OCI-LY3 (cell line): ENCODE measurements around the gene AGBL1.

Experiments
- EZH2phosphoT487 ChIP-seq: fragments of 200-600 bp; shearing (Covaris generic); IDR thresholded peaks from 2 replicates; pipeline ENCODE4 v1.6.1; 2018; ENCODE audit warnings: antibody characterized with exemption, mixed run types, low read depth
- TF ChIP-seq, protein P1 (sequence below): fragments of 200-600, 300-600 bp; sonication (generic); IDR thresholded peaks from 2 replicates; pipeline ENCODE4 v1.5.1; 2014; ENCODE audit warnings: antibody characterized with exemption, low read length, low read depth

GRCh38 chr15:86413191-86413590, 333.5 kb downstream of the AGBL1 start:
- TF ChIP-seq, protein P1, sequence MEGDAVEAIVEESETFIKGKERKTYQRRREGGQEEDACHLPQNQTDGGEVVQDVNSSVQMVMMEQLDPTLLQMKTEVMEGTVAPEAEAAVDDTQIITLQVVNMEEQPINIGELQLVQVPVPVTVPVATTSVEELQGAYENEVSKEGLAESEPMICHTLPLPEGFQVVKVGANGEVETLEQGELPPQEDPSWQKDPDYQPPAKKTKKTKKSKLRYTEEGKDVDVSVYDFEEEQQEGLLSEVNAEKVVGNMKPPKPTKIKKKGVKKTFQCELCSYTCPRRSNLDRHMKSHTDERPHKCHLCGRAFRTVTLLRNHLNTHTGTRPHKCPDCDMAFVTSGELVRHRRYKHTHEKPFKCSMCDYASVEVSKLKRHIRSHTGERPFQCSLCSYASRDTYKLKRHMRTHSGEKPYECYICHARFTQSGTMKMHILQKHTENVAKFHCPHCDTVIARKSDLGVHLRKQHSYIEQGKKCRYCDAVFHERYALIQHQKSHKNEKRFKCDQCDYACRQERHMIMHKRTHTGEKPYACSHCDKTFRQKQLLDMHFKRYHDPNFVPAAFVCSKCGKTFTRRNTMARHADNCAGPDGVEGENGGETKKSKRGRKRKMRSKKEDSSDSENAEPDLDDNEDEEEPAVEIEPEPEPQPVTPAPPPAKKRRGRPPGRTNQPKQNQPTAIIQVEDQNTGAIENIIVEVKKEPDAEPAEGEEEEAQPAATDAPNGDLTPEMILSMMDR = no peak
- TF ChIP-seq EZH2phosphoT487 = no peak
